Progenitor cell of endocrine pancreas (in vitro differentiated cells): Measurements from ENCODE around the gene TMC6. TPM values are rescaled to one million over a fixed set of nuclear protein-coding genes. Genes with fewer than 3 reads are reported as not detected.

Source experiments
- DNase-seq: peaks from one replicate; pipeline ENCODE4 v3.0.0; 2021; ENCODE audit warnings: low spot score; ENCODE audit not compliant: unreplicated experiment
- H3K27ac Mint-ChIP-seq: 2 replicates; pipeline ENCODE4 v1.8.0; 2021; ENCODE audit warnings: mild to moderate bottlenecking, moderate library complexity, mixed read lengths
- H3K27me3 Mint-ChIP-seq: 2 replicates; pipeline ENCODE4 v1.8.0; 2021; ENCODE audit warnings: mixed read lengths
- H3K36me3 Mint-ChIP-seq: 2 replicates; pipeline ENCODE4 v1.8.0; 2022; ENCODE audit warnings: mixed read lengths; ENCODE audit not compliant: insufficient read depth
- H3K4me1 Mint-ChIP-seq: 2 replicates; pipeline ENCODE4 v1.8.0; 2021; ENCODE audit warnings: low read depth, mixed read lengths
- H3K4me3 Mint-ChIP-seq: 2 replicates; pipeline ENCODE4 v1.8.0; 2021; ENCODE audit warnings: low read depth, mild to moderate bottlenecking, moderate library complexity, mixed read lengths
- H3K9me3 Mint-ChIP-seq: 2 replicates; pipeline ENCODE4 v1.8.0; 2021; ENCODE audit warnings: low read depth, mixed read lengths
- CTCF ChIP-seq: fragments of 200-600 bp; sonication (generic); IDR thresholded peaks from one replicate; pipeline ENCODE4 v1.5.0; 2021; ENCODE audit warnings: antibody characterized with exemption, mild to moderate bottlenecking; ENCODE audit not compliant: unreplicated experiment
- total RNA-seq: library from RNA; stranded (reverse); gene quantifications from 2 replicates; pipeline ENCODE4 v1.2.1, GENCODE V29; 2021

TMC6 gene
- total RNA-seq, 1 donor from 2014 or later: 134 TPM

GRCh38 chr17:78127239-78127887 is 1.2 kb downstream of the TMC6 start:
- TF ChIP-seq CTCF: no peak
- H3K27me3 Mint-ChIP-seq: peaks cover 13% of the 10 kb centered on the region
- no peaks in the 10 kb centered on the region for H3K9me3 Mint-ChIP-seq
- peak overlapping the region; percentile 83 for H3K4me3 Mint-ChIP-seq
- H3K27ac Mint-ChIP-seq: peak overlapping the region; percentile 97
- H3K4me1 Mint-ChIP-seq: peaks cover 6% of the 10 kb centered on the region
- DNase-seq: peak; percentile 45
- peaks cover 6% of the 10 kb centered on the region for H3K36me3 Mint-ChIP-seq

GRCh38 chr17:78126895-78127238 is 1.7 kb downstream of the TMC6 start:
- H3K27me3 Mint-ChIP-seq: peaks cover 13% of the 10 kb centered on the region
- H3K27ac Mint-ChIP-seq: peak overlapping the region; percentile 97
- no peaks in the 10 kb centered on the region for H3K9me3 Mint-ChIP-seq
- no peak for TF ChIP-seq CTCF
- no peak for DNase-seq
- H3K36me3 Mint-ChIP-seq: peaks cover 6% of the 10 kb centered on the region
- H3K4me3 Mint-ChIP-seq: peak overlapping the region; percentile 83
- H3K4me1 Mint-ChIP-seq: peaks cover 6% of the 10 kb centered on the region

GRCh38 chr17:78125976-78126894 is 2.3 kb downstream of the TMC6 start:
- no peaks in the 10 kb centered on the region for H3K9me3 Mint-ChIP-seq
- H3K27ac Mint-ChIP-seq: peak overlapping the region; percentile 37
- DNase-seq: no peak
- H3K4me3 Mint-ChIP-seq: no peak overlapping the region
- TF ChIP-seq CTCF: no peak
- H3K36me3 Mint-ChIP-seq: peaks cover 6% of the 10 kb centered on the region
- peaks cover 6% of the 10 kb centered on the region for H3K4me1 Mint-ChIP-seq
- peaks cover 13% of the 10 kb centered on the region for H3K27me3 Mint-ChIP-seq

- Mint-ChIP-seq H3K27me3 (peaks cover 5% of the 10 kb centered on the region), H3K27ac (no peak overlapping the region), H3K4me3 (no peak overlapping the region), H3K4me1 (peaks cover 6% of the 10 kb centered on the region), H3K36me3 (peaks cover 7% of the 10 kb centered on the region), H3K9me3 (no peaks in the 10 kb centered on the region)
- no peak for DNase-seq
- TF ChIP-seq CTCF: no peak
Observed at GRCh38 chr17:78125138-78125913, 3.2 kb downstream of the TMC6 start.

GRCh38 chr17:78124836-78125137 is 3.8 kb downstream of the TMC6 start:
- Mint-ChIP-seq H3K4me3 (no peak overlapping the region), H3K9me3 (no peaks in the 10 kb centered on the region), H3K27me3 (peaks cover 1% of the 10 kb centered on the region), H3K36me3 (peaks cover 7% of the 10 kb centered on the region), H3K27ac (no peak overlapping the region), H3K4me1 (peaks cover 6% of the 10 kb centered on the region)
- TF ChIP-seq CTCF: no peak
- DNase-seq: no peak
